K562 (cell line): ENCODE results near the gene ABCA8. TPM values are rescaled to one million over a fixed set of nuclear protein-coding genes. Genes with fewer than 3 reads are reported as not detected.

ENCODE experiments used
- CHD7 ChIP-seq: fragments of 200-600 bp; sonication (generic); IDR thresholded peaks from one replicate; pipeline ENCODE4 v1.6.1; 2012; ENCODE audit warnings: mild to moderate bottlenecking, low read depth, low read length, inconsistent platforms
- TRIM28 ChIP-seq: fragments of 450-650 bp; IDR thresholded peaks from 2 replicates; pipeline ENCODE4 v1.6.1; 2017
- U2AF1 ChIP-seq: fragments of 200-400 bp; formaldehyde crosslinking; optimal IDR thresholded peaks from 2 replicates; pipeline ENCODE3; 2017; ENCODE audit warnings: mild to moderate bottlenecking, low read depth, low read length, moderate library complexity
- ZNF23 ChIP-seq: fragments of 250-450 bp; sonication (Bioruptor Pico); IDR thresholded peaks from 2 replicates; pipeline ENCODE4 v1.4.0; 2020; ENCODE audit warnings: mild to moderate bottlenecking
- polyA plus RNA-seq, 8 experiments: library from polyadenylated mRNA; depleted of rRNA in 4 of 8; stranded (reverse) in 5 of 8; unstranded in 3 of 8; fragments of >200 nt; fragmentation: Nextera tagmentation in 2 of 8; fragmentation: Illumina TruSeq in 1 of 8; extraction: Ambion mirVana in 2 of 8; extraction: Trizol in 1 of 8; gene quantifications; 2 replicates each; pipeline versions ENCODE4 v1.2.1 to v1.2.3, GENCODE V29; 2011 to 2014; ENCODE audit warnings: inconsistent platforms in 1 of 8, missing spikeins in 1 of 8
- total RNA-seq, 7 experiments: library from RNA; depleted of rRNA in 6 of 7; stranded (reverse); fragments of >200 nt in 6 of 7; fragmentation: Illumina TruSeq in 2 of 7; extraction: Trizol in 2 of 7; gene quantifications; 2 replicates each; pipeline versions ENCODE4 v1.2.1 to v1.2.3, GENCODE V29; 2011 to 2021; ENCODE audit warnings: low replicate concordance in 1 of 7

ABCA8 gene
- total and polyA plus RNA-seq, 9 of the 15 experiments (the other 6 are each of a cell fraction or from before 2014, with no cell fraction given) = 1.8 to 13.2 (median 12.0) TPM

GRCh38 chr17:68897557-68897956 lies 57.6 kb downstream of the ABCA8 start (continued):
- TF ChIP-seq CHD7 (no peak), ZNF23 (CRISPR knock-in tag) (no peak), TRIM28 (peak; percentile 30; the same call in 1 of the 2 replicates), U2AF1 (no peak)
- TF ChIP-seq, all 486 proteins: peak for 4
